A549 (cell line): ENCODE measurements around the gene ARHGEF4. TPM values are rescaled to one million over a fixed set of nuclear protein-coding genes. Genes with fewer than 3 reads are reported as not detected.

Experiments
- ATAC-seq, 2 experiments: fragments of 200-7000 bp in 1 of 2; fragments of >200 bp in 1 of 2; cut with Nextera tagmentation in 1 of 2; cut with Tn5 transposase in 1 of 2; 3 replicates each; pipeline versions ENCODE4 v1.8.0 to v1.9.1; 2018 to 2020; ENCODE audit warnings: mild to moderate bottlenecking in 1 of 2, moderate library complexity in 1 of 2
- CTCF ChIA-PET: fragments of 300-600 bp; sonication (Branson Sonifier 250); formaldehyde crosslinking; extraction: SDS; loops from one replicate; lab custom pipeline; 2021; ENCODE audit warnings: antibody characterized with exemption, inconsistent platforms; lab: Yijun Ruan, JAX
- POLR2A ChIA-PET: fragments of 350-600 bp; formaldehyde crosslinking; extraction: SDS; loops from one replicate; lab custom pipeline; 2021; ENCODE audit warnings: antibody characterized with exemption, inconsistent platforms; lab: Yijun Ruan, JAX
- DNase-seq, 2 experiments: peaks; one replicate each; pipeline versions ENCODE4 v3.0.0 to v3.0.0-alpha.2; 2011 to 2016; ENCODE audit warnings: low read depth in 1 of 2, low spot score in 1 of 2
- FAIRE-seq: peaks from 2 replicates; lab custom pipeline; 2011; peaks lifted over from hg19 to GRCh38; lab: Jason Lieb, UNC
- H3K27ac ChIP-seq, 2 experiments: fragments of >200 bp; sonication (Bioruptor Twin); formaldehyde crosslinking; 3 replicates each; pipeline ENCODE4 v1.5.1; 2016 to 2017
- H3K4me1 ChIP-seq: fragments of >200 bp; sonication (Bioruptor Twin); formaldehyde crosslinking; 3 replicates; pipeline ENCODE4 v1.6.1; 2016
- H3K4me2 ChIP-seq: fragments of >200 bp; sonication (Bioruptor Twin); formaldehyde crosslinking; 3 replicates; pipeline ENCODE4 v1.6.1; 2016
- H3K4me3 ChIP-seq: fragments of >200 bp; sonication (Bioruptor Twin); formaldehyde crosslinking; 3 replicates; pipeline ENCODE4 v1.5.1; 2016
- H3K9me3 ChIP-seq: fragments of >200 bp; sonication (Bioruptor Twin); formaldehyde crosslinking; 3 replicates; pipeline ENCODE4 v1.6.1; 2016
- CBX8 ChIP-seq: fragments of 200-600 bp; sonication (generic); IDR thresholded peaks from 2 replicates; pipeline ENCODE4 v1.6.1; 2016
- CEBPB ChIP-seq, 2 experiments: fragments of >200 bp in 1 of 2; sonication (Bioruptor Twin) in 1 of 2; formaldehyde crosslinking in 1 of 2; IDR thresholded peaks; 2 replicates each; pipeline ENCODE4 v1.6.1; 2012 to 2016
- CHD2 ChIP-seq: fragments of 150-350 bp; IDR thresholded peaks from 2 replicates; pipeline ENCODE4 v1.6.1; 2014; ENCODE audit warnings: low read length; ENCODE audit not compliant: partially characterized antibody
- EP300 ChIP-seq, 2 experiments: fragments of >200 bp; sonication (Bioruptor Twin); formaldehyde crosslinking; IDR thresholded peaks; 2 replicates in 1 of 2; 3 replicates in 1 of 2; pipeline ENCODE4 v1.6.1; 2016 to 2017
- ESRRA ChIP-seq: fragments of 150-350 bp; IDR thresholded peaks from 2 replicates; pipeline ENCODE4 v1.6.1; 2014; ENCODE audit warnings: mild to moderate bottlenecking, low read length, borderline replicate concordance
- HDAC2 ChIP-seq: fragments of 200-600 bp; sonication (generic); IDR thresholded peaks from 2 replicates; pipeline ENCODE4 v1.6.1; 2016
- JUNB ChIP-seq: fragments of >200 bp; sonication (Bioruptor Twin); formaldehyde crosslinking; IDR thresholded peaks from 2 replicates; pipeline ENCODE4 v1.6.1; 2016
- MYC ChIP-seq: IDR thresholded peaks from 2 replicates; pipeline ENCODE4 v1.6.1; 2012; ENCODE audit warnings: mild to moderate bottlenecking, inconsistent platforms, low read length, improper control_type of control experiment, borderline replicate concordance
- PHF8 ChIP-seq: fragments of 200-600 bp; sonication (generic); IDR thresholded peaks from 2 replicates; pipeline ENCODE4 v1.6.1; 2016; ENCODE audit warnings: low read depth, mild to moderate bottlenecking, antibody characterized with exemption, moderate library complexity, borderline replicate concordance
- POLR2A ChIP-seq: IDR thresholded peaks from 2 replicates; pipeline ENCODE4 v1.6.1; 2012; ENCODE audit warnings: mild to moderate bottlenecking, low read length
- RCOR1 ChIP-seq: fragments of 150-350 bp; IDR thresholded peaks from 2 replicates; pipeline ENCODE4 v1.6.1; 2014; ENCODE audit warnings: antibody characterized with exemption, low read length, low read depth
- SMC3 ChIP-seq: fragments of >200 bp; sonication (Bioruptor Twin); formaldehyde crosslinking; IDR thresholded peaks from 3 replicates; pipeline ENCODE4 v1.6.1; 2018; ENCODE audit warnings: inconsistent platforms
- TFCP2L1 ChIP-seq: fragments of 250-450 bp; sonication (Bioruptor Pico); IDR thresholded peaks from 2 replicates; pipeline ENCODE4 v1.5.0; 2021; ENCODE audit warnings: mild to moderate bottlenecking
- TP53 ChIP-seq: fragments of 250-450 bp; sonication (Bioruptor Pico); IDR thresholded peaks from 2 replicates; pipeline ENCODE4 v1.5.0; 2021; ENCODE audit warnings: mild to moderate bottlenecking, moderate library complexity
- ZC3H11A ChIP-seq: fragments of 450-650 bp; IDR thresholded peaks from 2 replicates; pipeline ENCODE4 v1.6.1; 2014; ENCODE audit warnings: antibody characterized with exemption, mild to moderate bottlenecking
- ZFP36 ChIP-seq: fragments of 450-650 bp; IDR thresholded peaks from 2 replicates; pipeline ENCODE4 v1.6.1; 2014; ENCODE audit warnings: borderline replicate concordance; ENCODE audit not compliant: partially characterized antibody
- WGBS: methylation state at CpG from one replicate; pipeline ENCODE4 v1.1.6; 2017; ENCODE audit errors: missing lambda C conversion rate; 5-methylcytosine and 5-hydroxymethylcytosine counted together
- polyA plus RNA-seq, 4 experiments: library from polyadenylated mRNA; depleted of rRNA in 3 of 4; stranded (reverse); fragments of >200 nt; fragmentation: RNase III in 1 of 4; extraction: RNeasy Plus Mini Kit Qiagen cat#74134 plus additional on column Dnase treatment in 1 of 4; gene quantifications; 2 replicates in 3 of 4; 3 replicates in 1 of 4; pipeline ENCODE4 v1.2.3, GENCODE V29; 2011 to 2017
- TF ChIP-seq, protein P1 (sequence below): fragments of 250-450 bp; sonication (Bioruptor Pico); IDR thresholded peaks from 2 replicates; pipeline ENCODE4 v1.5.0; 2020; ENCODE audit warnings: low read depth, mild to moderate bottlenecking, moderate library complexity
- TF ChIP-seq, protein P2 (sequence below): IDR thresholded peaks from 2 replicates; pipeline ENCODE4 v1.6.1; 2012
- TF ChIP-seq, protein P3 (sequence below): fragments of 150-350 bp; IDR thresholded peaks from 2 replicates; pipeline ENCODE4 v1.6.1; 2014; ENCODE audit warnings: low read depth, mild to moderate bottlenecking, low read length
- TF ChIP-seq, protein P4 (sequence below): fragments of >200 bp; sonication (Bioruptor Twin); formaldehyde crosslinking; IDR thresholded peaks from 2 replicates; pipeline ENCODE4 v1.6.1; 2016
- TF ChIP-seq, protein P5 (sequence below): IDR thresholded peaks from 2 replicates; pipeline ENCODE4 v1.6.1; 2012; ENCODE audit warnings: low read depth, borderline replicate concordance
- TF ChIP-seq, protein P6 (sequence below): fragments of 200-600 bp; sonication (generic); IDR thresholded peaks from 2 replicates; pipeline ENCODE4 v1.6.1; 2016; ENCODE audit warnings: antibody characterized with exemption, mild to moderate bottlenecking, moderate library complexity
- TF ChIP-seq, protein P7 (sequence below): IDR thresholded peaks from 2 replicates; pipeline ENCODE4 v1.6.1; 2012

Gene ARHGEF4
- polyA plus RNA-seq, 2 of the 4 experiments (the other 2 are of a cell fraction) = 1.00 to 2.1 TPM

DNA sequence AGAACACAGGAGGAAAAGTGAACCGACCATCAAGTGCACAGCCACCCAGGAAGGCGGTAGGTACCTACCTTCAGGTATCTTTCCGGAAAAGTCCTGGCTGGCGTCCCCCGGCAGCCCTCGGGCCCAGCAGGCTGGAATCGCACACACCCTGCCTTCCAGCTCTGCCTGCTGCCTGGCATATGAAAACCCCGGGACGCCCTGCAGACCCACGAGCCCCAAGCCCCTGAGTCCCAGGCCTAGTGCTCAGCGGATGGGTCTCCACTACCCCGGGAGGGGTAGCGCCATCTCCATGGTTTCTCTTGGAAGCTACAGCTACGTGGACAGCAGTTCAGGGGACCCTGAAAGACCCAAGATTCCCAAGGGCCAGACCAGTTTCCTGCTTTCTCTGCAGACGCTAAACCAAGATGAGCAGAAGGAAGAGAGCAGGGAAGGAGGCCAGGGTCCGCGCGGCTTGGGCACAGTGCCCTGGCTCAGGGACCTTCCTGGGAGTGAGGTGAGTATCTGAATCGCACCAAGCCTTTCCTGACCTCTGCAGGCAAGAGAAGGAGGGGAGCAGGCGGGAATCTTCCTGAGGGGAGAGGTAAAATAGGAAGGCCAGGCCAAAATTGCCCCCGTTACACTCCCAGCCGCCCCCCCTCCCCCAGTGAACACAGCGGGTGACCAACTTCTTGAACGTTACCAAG lies 80.4 kb downstream of the ARHGEF4 start:
- ATAC-seq = no peak
- WGBS = 76% methylated on average over 14 of the region's 24 CpGs
- FAIRE-seq = no peak
- H3K4me1 ChIP-seq = no peaks in the 10 kb centered on the region
- no peak for TF ChIP-seq CEBPB (IDR thresholded peaks at IDR 0.05)
- TF ChIP-seq JUNB = no peak
- TF ChIP-seq RCOR1 = no peak
- TF ChIP-seq, protein P1, sequence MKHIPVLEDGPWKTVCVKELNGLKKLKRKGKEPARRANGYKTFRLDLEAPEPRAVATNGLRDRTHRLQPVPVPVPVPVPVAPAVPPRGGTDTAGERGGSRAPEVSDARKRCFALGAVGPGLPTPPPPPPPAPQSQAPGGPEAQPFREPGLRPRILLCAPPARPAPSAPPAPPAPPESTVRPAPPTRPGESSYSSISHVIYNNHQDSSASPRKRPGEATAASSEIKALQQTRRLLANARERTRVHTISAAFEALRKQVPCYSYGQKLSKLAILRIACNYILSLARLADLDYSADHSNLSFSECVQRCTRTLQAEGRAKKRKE = no peak
- no peak for TF ChIP-seq ZC3H11A
- H3K9me3 ChIP-seq = no peaks in the 10 kb centered on the region
- ChIA-PET CTCF (interaction anchor here (1.7 kb wide), 1 partner anchor 120 kb away, joined by 8 read pairs; no protein-coding TSS in a partner anchor), POLR2A (no interaction called here)
- H3K4me2 ChIP-seq = no peak overlapping the region
- DNase-seq = no peak
- H3K4me3 ChIP-seq = no peak overlapping the region
- no peak overlapping the region for H3K27ac ChIP-seq

DNA sequence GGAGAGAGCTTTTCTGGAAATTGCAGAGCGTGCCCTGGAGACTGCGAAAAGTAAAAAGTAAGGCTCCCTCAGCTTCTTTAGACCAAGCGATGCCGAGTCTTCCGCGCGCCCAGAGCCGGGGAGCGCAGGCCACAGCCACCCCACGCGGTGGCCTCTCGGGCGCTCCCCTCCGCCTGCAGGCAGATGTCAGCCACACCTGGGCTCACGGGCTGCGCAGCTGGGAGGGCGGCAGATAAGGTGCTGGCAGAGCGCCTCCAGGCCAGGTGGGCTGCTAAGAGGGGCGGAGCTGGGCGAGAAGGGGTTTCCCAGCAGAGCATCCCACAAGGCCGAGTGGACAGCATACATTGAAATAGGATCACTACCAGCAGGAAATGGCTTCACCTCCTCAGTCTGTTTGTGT lies 81.7 kb downstream of the ARHGEF4 start:
- Histone ChIP-seq H3K4me1 (no peaks in the 10 kb centered on the region), H3K4me3 (no peak overlapping the region), H3K27ac (no peak overlapping the region)
- CTCF ChIA-PET = interaction anchor here (1.7 to 2.1 kb wide), 2 partner anchors 45 to 121 kb away, joined by 6 to 8 read pairs; no protein-coding TSS in a partner anchor
- DNase-seq (no peak), ATAC-seq (no peak)
- POLR2A ChIA-PET = no interaction called here
- 82% methylated on average over 20 of the region's 21 CpGs for WGBS
- TF ChIP-seq CBX8 = no peak
- TF ChIP-seq TFCP2L1 (CRISPR knock-in tag) = no peak
- no peak for TF ChIP-seq CEBPB (IDR thresholded peaks at IDR 0.05)
- TF ChIP-seq, protein P2, sequence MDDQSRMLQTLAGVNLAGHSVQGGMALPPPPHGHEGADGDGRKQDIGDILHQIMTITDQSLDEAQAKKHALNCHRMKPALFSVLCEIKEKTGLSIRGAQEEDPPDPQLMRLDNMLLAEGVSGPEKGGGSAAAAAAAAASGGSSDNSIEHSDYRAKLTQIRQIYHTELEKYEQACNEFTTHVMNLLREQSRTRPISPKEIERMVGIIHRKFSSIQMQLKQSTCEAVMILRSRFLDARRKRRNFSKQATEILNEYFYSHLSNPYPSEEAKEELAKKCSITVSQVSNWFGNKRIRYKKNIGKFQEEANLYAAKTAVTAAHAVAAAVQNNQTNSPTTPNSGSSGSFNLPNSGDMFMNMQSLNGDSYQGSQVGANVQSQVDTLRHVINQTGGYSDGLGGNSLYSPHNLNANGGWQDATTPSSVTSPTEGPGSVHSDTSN = no peak
- TF ChIP-seq, protein P3, sequence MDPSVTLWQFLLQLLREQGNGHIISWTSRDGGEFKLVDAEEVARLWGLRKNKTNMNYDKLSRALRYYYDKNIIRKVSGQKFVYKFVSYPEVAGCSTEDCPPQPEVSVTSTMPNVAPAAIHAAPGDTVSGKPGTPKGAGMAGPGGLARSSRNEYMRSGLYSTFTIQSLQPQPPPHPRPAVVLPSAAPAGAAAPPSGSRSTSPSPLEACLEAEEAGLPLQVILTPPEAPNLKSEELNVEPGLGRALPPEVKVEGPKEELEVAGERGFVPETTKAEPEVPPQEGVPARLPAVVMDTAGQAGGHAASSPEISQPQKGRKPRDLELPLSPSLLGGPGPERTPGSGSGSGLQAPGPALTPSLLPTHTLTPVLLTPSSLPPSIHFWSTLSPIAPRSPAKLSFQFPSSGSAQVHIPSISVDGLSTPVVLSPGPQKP = no peak
- TF ChIP-seq CHD2 = no peak
- no peak for TF ChIP-seq ZFP36
- TF ChIP-seq EP300 (IDR thresholded peaks at IDR 0.05) = no peak
- TF ChIP-seq, protein P4, sequence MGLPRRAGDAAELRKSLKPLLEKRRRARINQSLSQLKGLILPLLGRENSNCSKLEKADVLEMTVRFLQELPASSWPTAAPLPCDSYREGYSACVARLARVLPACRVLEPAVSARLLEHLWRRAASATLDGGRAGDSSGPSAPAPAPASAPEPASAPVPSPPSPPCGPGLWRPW = no peak
- TF ChIP-seq, protein P5, sequence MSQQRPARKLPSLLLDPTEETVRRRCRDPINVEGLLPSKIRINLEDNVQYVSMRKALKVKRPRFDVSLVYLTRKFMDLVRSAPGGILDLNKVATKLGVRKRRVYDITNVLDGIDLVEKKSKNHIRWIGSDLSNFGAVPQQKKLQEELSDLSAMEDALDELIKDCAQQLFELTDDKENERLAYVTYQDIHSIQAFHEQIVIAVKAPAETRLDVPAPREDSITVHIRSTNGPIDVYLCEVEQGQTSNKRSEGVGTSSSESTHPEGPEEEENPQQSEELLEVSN = no peak
- TF ChIP-seq ZC3H11A = no peak
- TF ChIP-seq, all 56 proteins: peak for 0
- no peak overlapping the region for H3K4me2 ChIP-seq
- H3K9me3 ChIP-seq = no peaks in the 10 kb centered on the region
- no peak for FAIRE-seq

DNA sequence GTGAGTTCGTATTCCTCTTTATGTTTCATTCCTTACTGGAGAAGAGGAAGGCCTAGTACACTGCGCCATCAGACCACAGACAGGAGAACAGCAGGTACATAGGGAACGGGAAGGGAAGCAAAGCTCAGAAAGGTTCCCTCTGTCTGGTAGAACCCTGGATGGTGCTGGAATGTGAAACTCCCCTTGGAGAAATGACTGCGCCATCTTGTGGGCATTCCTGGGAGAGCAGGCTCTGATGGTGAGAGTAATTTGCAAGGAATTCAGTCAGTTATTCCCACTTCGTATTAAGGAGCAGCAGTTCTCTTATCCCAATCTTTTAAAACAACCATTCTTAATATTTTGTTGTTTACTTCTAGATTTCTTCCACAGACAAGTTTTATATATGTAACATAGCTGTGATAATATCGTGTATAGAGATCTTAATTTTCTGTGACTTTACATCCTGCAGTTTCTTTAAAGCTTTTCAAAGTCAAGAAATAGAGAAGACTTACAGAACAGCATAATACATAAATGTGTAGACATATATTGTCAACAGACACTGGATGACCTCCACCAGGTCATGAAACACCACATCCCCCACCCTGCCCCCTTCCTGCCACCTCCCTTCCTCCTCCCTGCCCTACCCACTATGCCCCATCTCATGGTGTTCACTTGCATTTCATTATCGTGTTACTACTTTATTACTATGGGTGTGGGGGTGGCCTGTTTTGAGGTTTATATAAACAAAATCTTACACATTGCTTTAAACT lies 83.9 kb downstream of the ARHGEF4 start:
- ChIA-PET POLR2A (no interaction called here), CTCF (interaction anchor here (0.5 to 8.0 kb wide), 35 partner anchors 8 to 156 kb away, joined by 3 to 72 read pairs (median 5); partner anchors contain the start of gene ARHGEF4)
- ATAC-seq (peak; percentile 76 to 91), DNase-seq (peak; percentile 71 to 75), FAIRE-seq (no peak)
- no peaks in the 10 kb centered on the region for H3K4me1 ChIP-seq
- H3K9me3 ChIP-seq = no peaks in the 10 kb centered on the region
- no peak overlapping the region for H3K4me3 ChIP-seq
- WGBS = 35% methylated on average over 7 of the region's 7 CpGs
- no peak overlapping the region for H3K27ac ChIP-seq
- no peak overlapping the region for H3K4me2 ChIP-seq
- TF ChIP-seq POLR2A (no peak), PHF8 (no peak), HDAC2 (no peak), ESRRA (no peak), SMC3 (peak; percentile 80), MYC (no peak), TP53 (no peak), CBX8 (no peak)
- TF ChIP-seq, protein P6, sequence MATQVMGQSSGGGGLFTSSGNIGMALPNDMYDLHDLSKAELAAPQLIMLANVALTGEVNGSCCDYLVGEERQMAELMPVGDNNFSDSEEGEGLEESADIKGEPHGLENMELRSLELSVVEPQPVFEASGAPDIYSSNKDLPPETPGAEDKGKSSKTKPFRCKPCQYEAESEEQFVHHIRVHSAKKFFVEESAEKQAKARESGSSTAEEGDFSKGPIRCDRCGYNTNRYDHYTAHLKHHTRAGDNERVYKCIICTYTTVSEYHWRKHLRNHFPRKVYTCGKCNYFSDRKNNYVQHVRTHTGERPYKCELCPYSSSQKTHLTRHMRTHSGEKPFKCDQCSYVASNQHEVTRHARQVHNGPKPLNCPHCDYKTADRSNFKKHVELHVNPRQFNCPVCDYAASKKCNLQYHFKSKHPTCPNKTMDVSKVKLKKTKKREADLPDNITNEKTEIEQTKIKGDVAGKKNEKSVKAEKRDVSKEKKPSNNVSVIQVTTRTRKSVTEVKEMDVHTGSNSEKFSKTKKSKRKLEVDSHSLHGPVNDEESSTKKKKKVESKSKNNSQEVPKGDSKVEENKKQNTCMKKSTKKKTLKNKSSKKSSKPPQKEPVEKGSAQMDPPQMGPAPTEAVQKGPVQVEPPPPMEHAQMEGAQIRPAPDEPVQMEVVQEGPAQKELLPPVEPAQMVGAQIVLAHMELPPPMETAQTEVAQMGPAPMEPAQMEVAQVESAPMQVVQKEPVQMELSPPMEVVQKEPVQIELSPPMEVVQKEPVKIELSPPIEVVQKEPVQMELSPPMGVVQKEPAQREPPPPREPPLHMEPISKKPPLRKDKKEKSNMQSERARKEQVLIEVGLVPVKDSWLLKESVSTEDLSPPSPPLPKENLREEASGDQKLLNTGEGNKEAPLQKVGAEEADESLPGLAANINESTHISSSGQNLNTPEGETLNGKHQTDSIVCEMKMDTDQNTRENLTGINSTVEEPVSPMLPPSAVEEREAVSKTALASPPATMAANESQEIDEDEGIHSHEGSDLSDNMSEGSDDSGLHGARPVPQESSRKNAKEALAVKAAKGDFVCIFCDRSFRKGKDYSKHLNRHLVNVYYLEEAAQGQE = no peak
- TF ChIP-seq, protein P2 = no peak
- TF ChIP-seq, protein P7, sequence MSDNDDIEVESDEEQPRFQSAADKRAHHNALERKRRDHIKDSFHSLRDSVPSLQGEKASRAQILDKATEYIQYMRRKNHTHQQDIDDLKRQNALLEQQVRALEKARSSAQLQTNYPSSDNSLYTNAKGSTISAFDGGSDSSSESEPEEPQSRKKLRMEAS = no peak
